Measurements from ENCODE around the gene POLN.

Gene POLN

GRCh38 chr4:2104556-2105345 lies 137.2 kb downstream of the POLN start:
- DNase-seq (ENCODE audit: low spot score): no peak

GRCh38 chr4:2103843-2104547 lies 137.9 kb downstream of the POLN start:
- DNase-seq (ENCODE audit: low spot score): no peak

GRCh38 chr4:2103127-2103842 lies 138.6 kb downstream of the POLN start:
- no peak for DNase-seq (ENCODE audit: low spot score)

GRCh38 chr4:2102045-2102883 lies 139.7 kb downstream of the POLN start:
- no peak for DNase-seq (ENCODE audit: low spot score)

GRCh38 chr4:2101346-2102044 lies 140.4 kb downstream of the POLN start:
- DNase-seq (ENCODE audit: low spot score): no peak

- DNase-seq (ENCODE audit: low spot score): no peak
These were observed 145.8 kb downstream of the POLN start for GRCh38 chr4:2096073-2096609.

GRCh38 chr4:2095236-2096072 lies 146.5 kb downstream of the POLN start:
- no peak for DNase-seq (ENCODE audit: low spot score)

GRCh38 chr4:2094545-2094944 lies 147.4 kb downstream of the POLN start:
- DNase-seq (ENCODE audit: low spot score): no peak

- no peak for DNase-seq (ENCODE audit: low spot score)
These were observed 148.7 kb downstream of the POLN start for GRCh38 chr4:2093265-2093664.

GRCh38 chr4:2092669-2093053 lies 149.3 kb downstream of the POLN start:
- no peak for DNase-seq (ENCODE audit: low spot score)

GRCh38 chr4:2091990-2092668 lies 149.8 kb downstream of the POLN start:
- no peak for DNase-seq (ENCODE audit: low spot score)

GRCh38 chr4:2090642-2091041 lies 151.3 kb downstream of the POLN start:
- no peak for DNase-seq (ENCODE audit: low spot score)

GRCh38 chr4:2089222-2089621 lies 152.7 kb downstream of the POLN start:
- no peak for DNase-seq (ENCODE audit: low spot score)

- peak; percentile 60 for DNase-seq (ENCODE audit: low spot score)
These were observed 154.8 kb downstream of the POLN start for GRCh38 chr4:2087170-2087569.

- no peak for DNase-seq (ENCODE audit: low spot score)
These were observed 156.4 kb downstream of the POLN start for GRCh38 chr4:2085496-2085901.

- no peak for DNase-seq (ENCODE audit: low spot score)
These were observed 157.6 kb downstream of the POLN start for GRCh38 chr4:2084316-2084715.

- no peak for DNase-seq (ENCODE audit: low spot score)
These were observed 158.1 kb downstream of the POLN start for GRCh38 chr4:2083826-2084160.

GRCh38 chr4:2083116-2083825 lies 158.7 kb downstream of the POLN start:
- no peak for DNase-seq (ENCODE audit: low spot score)

- no peak for DNase-seq (ENCODE audit: low spot score)
These were observed 159.3 kb downstream of the POLN start for GRCh38 chr4:2082627-2083026.

Measured in HuH-7 (cell line).